ENCODE results near the gene PRKCE.
A peak's percentile ranks its signal among the peaks of the same experiment; 100 is the strongest.

PRKCE gene

DNA sequence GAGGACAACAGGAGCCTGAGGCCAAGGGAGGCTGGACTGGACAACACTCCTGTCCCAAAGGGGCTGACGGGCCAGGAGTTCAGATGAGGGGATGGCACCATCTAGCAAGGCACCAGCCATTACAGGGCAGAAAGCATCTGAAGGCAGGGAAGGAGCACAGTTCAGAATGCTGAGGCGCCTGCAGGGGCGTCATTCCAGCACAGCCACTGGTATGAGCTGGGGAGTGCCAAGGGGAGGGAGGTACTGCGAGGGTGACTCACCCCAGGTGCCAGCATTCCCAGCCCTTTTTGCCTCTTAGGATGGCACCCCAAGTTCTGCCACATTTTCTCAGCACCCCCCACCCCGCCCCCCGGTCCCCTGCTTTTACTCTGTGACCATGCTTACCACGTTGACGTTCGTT lies 515.9 kb downstream of the PRKCE start:
- DNase-seq = no peak

DNA sequence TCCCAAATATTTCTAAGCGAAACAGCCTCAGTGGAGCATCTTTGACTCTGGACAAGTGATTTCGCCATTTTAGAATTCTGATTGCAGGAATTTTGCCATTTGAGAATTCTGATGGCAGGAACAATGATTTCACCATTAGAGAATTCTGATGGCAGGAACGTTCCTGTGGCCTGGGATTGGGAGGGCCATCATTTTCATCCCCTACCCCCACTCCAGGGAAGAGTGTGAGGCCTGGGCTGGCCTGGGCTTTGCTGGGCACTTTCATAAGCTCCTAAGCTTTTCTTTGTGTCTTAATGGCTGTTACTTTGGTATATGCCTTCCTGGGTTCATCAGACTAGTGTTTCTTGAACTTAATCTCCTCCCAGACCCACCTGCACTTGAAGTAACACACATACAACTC lies 516.4 kb downstream of the PRKCE start:
- DNase-seq = no peak

DNA sequence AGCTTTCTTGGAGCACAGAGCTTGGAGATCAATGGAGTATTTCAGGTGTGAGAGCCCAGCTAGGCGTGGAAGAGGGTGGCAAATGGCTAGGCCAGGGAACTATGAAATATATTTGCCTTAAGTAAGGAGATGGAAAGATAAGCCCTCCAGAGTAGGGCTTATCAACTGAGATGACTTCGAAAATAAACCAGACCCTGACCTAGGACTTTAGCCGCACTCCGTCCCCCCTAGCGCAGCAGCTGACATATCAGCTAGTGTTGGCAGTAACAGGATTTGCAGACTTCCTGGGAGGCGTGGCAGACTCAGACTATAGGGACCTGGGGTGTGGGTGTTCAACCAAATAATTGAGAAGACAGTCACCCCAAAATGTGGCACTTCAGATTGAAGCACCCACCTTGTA lies 518.0 kb downstream of the PRKCE start:
- no peak for DNase-seq

DNA sequence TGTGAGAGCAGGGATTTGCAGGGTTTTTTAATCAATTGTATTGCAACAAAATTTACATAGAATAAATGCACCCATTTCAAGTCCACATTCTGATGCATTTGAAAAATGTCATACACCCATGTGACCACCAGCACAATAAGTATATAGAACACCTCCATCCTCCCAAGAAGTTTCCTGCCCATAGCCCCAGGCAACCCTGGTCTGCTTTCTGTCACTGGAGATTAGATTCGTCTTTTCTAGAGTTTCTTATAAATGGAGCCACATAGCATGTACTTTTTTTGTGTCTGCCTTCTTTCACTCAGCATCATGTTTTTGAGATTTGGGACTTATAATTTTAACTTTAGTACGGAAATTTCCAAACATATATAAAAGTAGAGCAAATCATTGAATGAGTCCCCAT lies 518.6 kb downstream of the PRKCE start:
- no peak for DNase-seq

DNA sequence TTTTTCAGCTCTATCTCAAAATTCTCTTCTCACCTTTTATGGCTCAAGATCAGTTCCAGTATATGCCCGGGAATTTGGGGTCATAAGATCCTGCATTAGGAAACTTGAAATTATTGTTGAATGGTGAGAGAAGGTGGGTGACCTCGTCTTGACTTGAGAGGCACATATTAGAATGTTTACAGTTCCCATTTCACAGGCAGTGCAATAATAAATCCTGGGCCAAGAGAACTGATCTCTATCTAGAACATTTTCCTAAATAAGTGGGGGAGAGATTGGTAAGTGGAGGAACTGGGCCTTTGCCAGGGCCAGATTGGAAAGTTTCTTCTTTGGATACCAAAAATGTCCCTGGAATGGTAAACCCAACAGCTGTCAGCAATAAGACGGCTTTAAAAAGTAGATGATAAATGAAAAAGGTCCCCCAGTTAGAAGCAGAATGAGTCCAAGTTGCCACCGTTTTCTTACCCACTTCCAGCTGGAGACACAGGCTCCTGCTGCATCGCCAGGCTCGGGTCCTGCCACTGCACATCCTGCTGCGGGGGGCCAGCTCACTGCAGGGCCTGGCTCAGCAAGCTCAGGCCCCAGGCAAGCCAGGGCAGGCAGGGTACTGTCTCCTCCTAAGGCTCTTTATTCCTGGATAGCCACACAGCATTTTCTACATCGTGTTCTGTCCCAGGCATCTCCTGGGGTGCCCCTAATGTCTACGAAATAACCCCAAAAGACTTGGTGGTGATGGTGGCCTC lies 519.3 kb downstream of the PRKCE start:
- DNase-seq = no peak

DNA sequence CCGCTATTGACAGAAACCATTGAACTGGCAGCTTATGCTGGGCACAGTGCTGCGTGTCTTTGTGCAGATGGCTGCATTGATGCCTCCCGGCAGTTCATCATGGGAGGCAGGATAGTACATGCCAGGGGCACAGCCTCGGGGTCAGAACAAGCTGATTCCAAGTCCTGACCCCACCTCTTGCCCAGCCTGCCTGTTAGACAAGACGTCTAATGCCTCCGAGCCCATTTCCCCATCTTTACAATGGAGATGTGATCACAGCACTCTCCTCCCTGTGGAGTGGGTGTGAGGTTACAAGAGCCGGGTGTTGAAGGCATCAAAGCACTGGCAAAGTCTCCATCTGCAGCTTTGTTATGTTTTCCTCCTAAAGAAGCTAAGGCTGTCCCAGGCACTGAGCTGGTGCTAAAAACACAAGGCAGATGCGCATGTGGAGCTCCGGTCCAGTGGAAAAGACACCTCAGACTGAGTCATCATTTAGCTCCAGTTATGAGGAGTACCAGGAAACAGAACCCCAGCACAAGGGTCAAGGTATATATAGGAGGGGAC lies 520.0 kb downstream of the PRKCE start:
- DNase-seq = no peak

DNA sequence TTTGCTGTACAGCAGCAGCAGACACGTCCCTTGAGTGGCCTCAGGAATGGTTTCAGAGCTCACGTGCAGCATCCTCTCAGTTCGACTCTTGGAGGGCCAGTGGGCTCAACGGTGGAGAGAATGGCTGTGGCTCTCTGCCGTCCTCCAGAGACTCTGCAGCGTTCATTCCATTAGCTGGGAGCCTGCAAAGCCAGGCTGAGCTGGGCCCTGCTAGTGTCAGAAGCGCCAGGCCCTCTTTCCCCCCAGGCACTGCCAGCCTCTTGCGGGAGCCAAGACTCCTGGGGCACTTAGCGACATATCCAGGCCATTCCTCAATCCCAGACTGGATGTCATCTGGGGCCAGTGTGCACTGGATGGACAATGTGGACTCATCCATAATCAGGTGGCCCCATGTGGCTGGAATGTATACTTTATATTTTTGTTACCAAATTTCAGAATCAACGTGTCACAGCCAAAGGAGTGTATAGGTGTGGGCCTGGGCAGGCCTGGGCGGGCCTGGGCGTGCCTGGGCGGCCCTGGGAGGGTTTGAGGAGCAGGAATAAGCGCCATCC lies 520.6 kb downstream of the PRKCE start:
- no peak for DNase-seq

DNA sequence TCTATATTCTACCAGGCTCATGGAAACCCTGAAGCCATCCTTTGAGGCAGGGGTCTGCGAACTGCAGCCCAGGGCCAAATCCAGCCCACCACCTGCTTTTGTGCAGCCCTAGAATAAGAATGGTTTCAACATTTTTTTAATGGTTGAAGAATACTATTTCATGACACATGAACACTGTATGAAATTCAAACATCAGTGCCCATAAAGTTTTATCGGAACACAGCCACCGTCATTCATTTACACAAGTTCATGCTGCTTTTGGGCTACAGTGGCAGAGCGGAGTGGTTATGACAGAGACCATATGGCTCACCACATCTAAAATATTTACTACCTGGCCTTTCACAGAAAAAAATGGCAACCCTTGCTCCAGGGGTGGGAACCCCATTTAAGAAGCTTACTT lies 521.6 kb downstream of the PRKCE start:
- DNase-seq = no peak

DNA sequence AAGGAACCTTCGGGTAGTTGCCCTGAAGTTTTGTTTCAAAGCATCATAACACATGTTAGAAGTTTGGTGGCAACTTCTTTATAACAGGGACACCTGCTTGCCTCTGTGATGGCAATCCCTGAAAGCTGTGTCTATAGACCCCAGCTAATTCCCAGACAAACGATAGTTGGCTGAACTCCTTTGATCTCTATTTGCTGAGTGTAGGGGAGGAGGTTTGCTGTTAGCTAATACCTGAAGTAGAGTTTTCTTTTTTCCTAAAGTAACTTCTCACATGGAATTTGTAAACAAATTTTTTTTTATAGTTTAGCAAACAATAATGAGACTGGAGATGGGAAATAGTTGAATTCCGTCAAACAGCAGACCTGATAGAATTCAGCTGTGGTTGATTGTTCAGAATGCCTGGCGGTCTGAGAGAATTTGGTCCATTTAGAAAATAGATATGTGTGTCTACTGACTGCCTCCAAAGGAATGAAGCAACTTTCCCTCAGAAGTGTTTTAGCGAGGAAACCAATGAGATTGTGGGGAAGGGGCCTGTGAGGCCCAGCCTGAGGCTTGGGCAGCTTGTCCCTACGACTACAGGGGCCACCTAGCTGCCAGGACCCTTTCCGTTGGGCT lies 522.3 kb downstream of the PRKCE start:
- DNase-seq = no peak

DNA sequence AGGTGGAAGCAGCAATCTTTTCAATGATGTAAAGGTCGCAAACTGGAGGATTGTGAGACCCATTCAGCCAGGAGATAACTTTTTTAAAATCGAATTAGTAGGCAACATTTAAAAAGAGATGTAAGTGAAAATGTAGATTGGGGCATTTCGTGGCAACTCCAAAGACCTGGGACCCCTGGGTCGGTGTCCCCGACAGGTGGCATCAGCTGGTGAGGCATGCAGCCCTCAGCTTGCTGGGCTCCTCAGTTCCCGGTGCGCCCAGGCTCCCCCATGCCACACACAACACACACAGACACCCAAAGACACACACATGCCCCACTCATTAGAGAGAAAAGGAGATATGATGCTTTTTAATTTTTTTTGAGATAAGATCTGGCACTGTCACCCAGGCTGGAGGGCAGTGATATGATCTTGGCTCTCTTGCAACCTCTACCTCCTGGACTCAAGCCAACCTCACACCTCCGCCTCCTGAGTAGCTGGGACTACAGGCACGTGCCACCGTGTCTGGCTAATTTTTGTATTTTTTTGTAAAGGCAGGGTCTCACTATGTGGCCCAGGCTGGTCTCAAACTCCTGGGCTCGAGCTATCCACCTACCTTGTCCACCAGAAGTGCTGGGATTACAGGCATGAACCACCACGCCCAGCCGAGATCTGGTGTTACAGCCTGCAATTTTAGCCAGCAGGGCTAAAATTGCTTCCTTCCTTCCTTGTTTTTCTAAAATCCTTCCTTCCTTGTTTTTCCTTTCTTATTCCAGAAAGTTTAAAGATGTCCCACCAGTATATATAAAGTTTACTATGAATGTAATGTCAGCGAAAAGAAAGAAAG lies 523.1 kb downstream of the PRKCE start:
- no peak for DNase-seq

DNA sequence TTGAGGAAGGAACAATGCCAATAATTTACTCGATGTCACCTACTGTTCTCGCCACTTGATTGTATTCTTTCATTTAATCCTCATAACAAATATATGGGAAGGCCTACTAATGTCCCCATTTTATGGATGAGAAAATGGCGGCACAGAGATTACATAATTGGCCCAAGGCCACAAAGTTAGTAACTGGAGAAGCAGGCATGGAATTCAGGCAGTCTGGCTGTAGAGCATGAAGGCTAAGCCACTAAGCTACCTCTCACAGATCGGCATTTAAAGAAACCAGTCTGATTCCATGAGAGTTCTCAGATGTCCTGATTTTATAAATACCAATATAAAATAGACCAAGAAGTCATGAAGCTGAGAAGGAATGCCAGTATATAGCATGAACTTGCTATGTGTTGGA lies 523.9 kb downstream of the PRKCE start:
- DNase-seq = no peak

DNA sequence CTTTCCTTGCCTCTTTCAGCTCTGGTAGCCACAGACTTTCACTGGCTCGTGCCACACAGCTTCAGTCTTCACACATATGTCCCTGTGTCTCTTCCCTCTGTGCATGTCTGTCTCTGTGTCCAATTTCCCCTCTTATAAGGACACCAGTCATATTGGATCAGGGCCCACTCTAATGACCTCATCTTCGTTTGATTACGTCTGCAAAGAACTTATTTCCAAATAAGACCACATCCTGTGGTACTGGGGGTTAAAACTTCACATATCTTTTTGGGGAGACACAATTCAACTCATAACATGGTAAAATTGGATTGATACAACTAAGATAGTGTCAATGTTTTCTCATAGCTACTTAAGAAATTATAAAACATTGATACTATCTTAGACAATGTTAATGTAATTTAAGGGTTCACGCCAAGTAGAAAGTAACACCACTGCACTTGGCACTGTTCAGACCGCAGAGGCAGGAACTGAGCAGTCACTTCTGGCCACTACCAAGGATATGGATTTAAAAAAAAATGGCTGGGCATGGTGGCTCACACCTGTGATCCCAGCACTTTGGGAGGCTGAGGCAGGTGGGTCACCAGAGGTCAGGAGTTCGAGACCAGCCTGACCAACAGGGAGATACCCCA lies 526.1 kb downstream of the PRKCE start:
- no peak for DNase-seq

DNA sequence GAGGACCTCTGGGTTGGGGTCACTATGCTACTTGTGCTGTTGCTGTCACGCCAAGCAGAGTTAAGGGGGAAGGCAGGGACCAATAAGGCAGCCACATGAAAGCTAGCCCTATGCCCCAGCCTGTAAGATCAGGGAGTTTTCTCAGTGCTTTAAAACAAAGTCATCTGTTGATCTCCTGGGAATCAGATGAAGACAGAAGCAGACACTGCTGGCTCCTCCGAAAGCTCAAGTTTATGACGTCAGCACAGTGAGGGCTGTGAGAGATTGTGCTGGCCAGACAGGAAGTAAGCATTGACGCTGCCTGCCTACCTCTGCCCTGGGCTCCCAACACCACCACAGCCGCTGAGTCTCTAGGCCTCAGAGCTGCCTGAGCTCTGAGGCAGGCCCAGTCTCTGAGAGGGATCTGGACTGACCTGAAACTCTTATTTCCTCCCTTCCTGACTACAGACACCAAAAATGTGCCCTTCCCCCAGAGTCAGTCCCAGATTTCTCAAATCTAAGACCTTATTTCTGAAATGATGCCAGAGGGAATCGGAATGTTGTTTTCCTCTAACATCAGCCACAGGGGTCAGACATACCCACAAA lies 527.7 kb downstream of the PRKCE start:
- peak; percentile 11 to 41 for DNase-seq

DNA sequence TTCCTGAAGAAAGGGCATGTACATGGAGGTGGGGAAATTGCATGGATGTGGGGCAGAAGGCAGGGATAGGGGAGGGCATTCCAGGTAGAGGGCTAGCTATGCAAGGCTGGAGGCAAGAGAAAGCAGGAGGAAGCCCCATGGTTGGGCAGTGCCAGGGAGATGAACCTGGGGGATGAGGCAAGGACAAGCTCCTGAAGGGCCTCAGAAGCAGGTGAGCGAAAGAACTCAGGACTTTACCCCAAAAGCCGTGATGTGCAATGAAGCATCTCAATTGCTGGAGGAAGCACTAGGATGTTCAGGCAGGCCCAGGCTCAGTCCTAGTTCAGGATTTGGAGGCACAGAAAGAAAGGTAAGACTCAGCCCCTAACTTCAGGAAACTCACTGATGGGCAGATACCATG lies 528.7 kb downstream of the PRKCE start:
- DNase-seq = no peak

DNA sequence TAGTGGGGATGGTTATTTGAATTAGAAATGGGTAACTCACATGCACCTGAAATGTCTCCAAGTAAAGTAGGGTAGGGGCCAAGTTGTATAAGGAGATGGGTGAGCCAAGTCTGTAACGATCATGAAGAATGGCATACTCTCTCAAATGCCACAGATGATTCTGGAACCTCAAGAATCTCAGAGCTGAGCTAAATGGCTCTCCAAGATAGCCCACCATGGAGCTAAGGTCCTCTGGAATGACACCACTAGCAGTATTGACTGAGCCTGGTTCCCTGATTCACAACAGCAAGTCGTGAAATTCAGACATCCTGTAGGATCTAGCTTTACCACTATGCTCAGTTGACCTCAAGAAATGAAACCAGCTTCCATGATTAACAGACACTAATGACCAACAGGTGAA lies 529.8 kb downstream of the PRKCE start:
- DNase-seq = no peak

DNA sequence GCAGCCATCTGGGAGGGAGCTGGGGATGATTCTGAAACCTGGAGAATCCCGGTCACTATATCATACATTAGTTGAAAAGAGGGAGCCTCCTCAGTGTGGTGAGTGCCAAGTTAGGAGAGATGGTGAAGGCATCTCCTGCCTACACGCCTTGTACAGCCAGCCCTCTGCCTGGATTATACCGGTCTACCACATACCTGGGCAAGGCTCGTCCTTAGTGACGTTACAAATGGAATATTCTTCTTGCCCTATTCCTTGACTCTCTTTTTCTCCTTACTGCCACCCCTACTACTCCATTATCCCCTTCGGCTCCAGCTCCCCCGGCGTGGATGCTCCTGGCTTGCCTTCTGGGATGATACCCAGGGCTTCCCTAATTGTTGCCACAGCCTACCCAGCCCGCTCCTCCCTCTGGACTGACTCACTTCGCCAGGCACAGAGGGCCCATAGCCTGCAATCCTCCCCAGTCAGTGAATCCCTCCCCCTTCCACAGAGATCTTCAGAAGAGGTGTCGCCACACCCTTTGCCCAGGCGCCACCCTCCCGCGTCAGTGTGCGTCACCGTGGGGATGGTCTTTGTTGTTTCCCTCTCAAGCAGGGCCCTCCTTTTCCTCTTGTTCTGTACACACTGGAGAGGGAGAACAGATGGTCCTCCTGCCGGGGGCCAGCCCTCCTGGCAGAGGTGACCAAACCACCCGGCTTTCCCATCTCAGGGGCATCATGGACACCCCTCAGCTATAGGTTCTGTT lies 530.5 kb downstream of the PRKCE start:
- no peak for DNase-seq

DNA sequence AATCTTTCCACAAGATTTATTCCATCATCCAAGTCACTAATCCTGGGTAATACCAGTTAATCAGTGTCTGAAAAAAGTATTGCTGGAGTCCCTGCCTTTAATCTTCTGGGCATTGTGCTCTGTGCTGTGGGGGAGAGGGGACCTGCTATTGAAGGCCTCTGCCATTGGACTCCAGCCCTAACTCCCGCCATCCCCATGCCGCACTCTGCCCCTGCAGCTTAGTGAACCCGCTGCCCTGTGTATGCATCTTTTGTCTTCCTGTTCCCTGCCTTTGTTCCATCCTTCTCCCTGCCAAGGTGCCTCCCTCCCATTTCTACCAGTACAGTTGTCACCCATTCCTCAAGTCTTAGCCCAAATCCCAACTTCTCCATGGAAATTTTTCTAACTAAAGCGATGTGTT lies 532.0 kb downstream of the PRKCE start:
- no peak for DNase-seq

DNA sequence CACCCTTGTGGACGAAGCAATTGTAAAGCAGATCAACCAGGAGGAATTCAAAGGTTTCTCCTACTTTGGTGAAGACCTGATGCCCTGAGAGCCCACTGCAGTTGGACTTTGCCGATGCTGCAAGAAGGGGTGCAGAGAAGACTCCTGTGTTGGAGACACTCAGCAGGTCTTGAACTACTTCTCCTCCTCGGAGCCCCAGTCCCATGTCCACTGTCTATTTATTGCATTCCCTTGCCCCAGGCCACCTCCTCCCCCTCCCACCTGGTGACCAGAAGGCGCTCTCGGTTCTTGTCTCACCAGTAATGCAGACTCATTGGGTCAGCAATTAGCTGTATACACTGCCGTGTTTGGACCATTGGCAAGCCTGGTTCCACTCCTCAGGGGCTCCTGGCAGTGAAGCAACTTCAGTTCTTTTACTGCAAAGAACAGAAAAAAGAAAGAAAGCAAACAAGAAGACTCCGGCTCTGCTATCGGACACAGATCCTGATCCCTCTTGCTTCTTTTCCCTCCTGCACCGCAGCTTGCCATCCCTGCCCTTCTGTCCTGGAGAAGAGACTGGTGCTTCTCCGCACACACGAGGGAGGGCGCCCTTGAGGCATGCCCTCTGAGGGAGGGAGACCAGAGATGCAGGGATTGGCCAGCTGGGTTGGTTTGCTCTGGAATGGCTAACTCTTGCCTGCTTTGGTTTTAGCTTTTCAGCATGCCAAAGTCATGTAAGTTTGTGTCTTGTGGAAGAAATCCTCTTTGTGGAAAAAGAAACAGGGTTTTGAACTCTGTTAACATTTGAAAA lies 533.5 kb downstream of the PRKCE start:
- no peak for DNase-seq

DNA sequence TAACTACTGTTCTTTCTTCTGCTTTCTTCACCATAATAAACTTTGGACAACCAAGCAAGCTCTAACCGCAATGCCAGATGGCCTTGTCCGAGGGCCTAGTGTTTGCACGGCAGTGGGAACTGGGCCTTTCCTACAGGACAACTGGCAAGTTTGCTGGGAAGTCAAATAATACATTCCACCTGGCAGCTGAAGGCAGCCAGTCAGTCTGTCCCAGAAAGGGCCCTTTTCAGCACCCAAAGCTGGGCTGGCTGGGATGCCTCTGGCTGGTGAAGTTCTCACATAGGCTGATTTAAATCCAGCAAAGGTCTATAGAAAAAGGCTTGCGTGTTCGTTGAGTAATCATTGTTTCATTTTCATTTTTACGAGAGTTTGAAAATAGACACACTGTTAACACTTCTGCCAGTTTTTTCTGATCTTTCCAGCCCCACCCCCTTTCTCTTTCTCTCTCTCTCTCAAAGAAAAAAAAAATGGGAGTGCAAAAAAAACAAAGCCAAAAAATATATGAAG lies 535.7 kb downstream of the PRKCE start:
- DNase-seq = peak in 1 of 2 experiments; percentile 20

DNA sequence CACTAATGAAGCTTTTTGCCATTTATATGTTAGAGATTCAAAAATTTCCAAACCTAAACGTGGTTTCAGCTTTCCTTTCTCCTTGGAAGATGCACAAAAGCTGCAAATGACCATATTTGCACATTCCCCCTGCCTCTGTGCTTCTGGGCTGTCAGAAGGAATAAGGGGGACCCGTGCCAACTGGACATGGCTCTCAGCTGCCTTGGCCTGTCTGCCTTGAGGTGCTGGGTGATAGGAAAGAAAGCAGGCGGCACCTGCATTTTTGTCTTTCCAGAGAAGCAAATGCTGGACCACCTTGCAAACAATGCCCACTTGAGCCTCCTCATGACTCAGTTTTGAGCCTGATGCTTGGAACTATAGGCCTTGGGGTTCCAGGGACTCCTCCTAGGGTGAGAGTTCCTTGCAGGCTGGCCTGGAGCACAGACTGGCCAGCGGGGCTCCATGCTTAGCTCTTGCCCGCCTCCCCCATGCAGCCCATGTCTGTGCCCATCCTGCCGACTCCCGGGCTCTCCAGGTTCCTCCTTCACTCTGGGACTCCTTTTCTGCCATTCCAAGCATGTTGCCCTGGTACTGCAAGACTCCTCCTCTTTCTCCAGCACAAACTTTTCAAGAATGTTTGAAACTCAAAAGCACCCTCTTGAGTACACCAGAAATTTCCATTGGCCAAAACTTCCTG lies 536.7 kb downstream of the PRKCE start:
- no peak for DNase-seq

All from stimulated activated CD4-positive, alpha-beta T cell treated with anti-CD3 and anti-CD28 coated beads, Interleukin-4, amount 100 ng/mL, for 4 hours (primary cell).